Stimulated activated CD4-positive, alpha-beta T cell treated with anti-CD3 and anti-CD28 coated beads, Interleukin-1b, Interleukin-23, amount 100 ng/mL, for 1 hour (primary cell): ENCODE data around the gene CTU2.

ENCODE experiments used
- DNase-seq, 2 donors: peaks; one replicate each; pipeline ENCODE4 v3.0.0-alpha.2; 2020; ENCODE audit warnings: low read depth in 2 of 2

Gene CTU2

DNA sequence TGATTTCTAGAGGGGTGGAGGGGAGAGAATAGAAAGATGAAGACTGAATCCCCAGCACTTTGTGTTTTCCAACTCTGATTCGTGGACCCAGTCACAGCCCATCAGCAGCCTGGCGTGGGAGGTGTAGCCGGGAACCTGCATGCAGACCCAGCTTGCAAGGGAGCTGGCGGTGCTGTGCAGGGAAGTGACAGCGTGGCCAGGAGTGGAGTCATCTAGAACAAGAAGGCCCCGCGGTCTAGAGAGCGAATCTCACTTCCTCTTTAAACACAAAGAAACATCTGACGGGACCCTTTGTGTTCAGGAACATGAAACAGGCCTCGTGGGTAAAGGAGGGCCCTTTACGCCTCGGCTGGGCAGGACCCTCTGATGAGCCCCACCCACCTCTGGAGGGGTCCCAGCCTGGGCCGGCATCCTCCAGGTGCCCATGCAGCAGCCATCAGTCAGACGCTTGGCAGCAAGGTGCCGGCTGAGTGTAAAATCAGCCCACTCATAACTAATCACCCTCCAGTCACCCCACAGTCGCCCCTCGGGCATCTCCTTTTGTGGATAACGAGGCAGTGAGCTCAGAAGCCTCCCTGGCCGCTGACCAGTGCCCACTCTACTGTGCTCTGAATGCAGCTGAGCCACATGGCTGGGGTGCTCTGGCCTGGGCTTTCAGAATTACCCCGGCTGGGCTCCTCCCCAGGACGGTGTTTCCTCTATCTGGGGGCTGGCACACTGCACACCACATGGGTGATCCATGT is 24.4 kb upstream of the CTU2 start:
- DNase-seq = no peak

DNA sequence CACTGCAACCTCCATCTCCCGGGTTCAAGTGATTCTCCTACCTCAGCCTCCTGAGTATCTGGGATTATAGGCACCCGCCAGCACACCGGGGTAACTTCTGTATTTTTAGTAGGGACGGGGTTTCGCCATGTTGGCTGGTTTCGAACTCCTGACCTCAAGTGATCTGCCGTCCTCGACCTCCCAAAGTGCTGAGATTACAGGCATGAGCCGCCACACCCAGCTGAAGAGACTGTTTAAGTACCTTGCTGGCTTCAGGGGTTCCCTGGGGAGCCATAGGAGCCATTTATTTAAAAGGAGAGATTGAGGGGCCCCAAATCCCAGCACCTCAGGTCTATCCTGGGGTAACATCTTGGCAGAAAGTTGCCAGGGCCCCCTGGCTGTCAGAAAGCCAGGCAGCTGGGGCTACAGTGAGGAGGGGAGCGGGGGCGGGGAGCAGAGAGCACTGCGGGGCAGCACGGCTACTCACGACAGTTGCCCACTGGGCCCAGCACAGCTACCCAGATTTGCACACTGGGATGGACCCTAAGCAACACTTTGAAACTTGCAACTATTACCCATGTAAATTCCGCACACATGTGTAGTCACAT is 21.6 kb upstream of the CTU2 start:
- no peak for DNase-seq

DNA sequence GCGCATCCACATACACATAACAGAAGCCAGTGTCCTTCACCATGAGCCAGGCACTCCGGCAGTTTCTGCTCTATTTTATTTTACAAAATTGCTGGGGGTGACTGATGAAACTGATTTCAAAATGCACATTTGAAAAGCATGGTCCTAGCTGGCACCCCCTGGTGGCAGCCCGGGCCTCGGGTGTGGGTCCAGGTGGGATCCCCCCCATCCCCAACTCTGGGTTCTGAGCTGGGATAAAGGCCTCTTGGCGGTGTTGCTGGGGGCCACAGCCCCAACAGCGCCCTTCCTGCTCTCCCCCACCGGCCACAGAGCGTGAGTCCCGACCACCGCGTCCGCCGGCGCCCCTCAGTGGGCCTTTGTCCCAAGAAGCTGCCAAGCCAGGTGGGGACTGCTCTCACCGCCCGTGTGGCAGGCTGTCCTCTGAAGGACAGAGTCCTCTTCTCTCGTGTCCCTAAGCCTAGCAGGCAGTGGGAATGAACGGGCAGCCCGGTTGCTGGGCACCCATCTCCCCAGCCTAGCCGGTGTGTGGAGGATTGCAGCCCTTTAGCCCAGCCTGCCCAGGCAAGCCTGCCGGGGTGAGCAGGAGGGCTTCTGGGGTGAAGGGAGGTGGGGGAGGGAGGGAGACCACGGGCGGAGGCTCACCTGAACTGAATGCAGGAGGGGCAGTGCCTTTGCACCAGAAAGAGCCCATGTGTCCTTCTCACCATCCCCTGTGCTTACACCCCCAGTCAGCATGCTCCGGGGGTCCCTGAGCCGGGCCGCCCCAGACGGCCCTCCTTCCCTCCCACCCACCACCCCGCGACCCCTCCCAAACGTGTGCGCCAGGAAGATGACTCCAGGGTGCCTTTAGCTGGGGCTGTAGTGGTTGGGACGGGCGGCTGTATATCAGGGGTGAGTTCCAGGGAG is 20.9 kb upstream of the CTU2 start:
- peak; percentile 30 to 60 for DNase-seq

DNA sequence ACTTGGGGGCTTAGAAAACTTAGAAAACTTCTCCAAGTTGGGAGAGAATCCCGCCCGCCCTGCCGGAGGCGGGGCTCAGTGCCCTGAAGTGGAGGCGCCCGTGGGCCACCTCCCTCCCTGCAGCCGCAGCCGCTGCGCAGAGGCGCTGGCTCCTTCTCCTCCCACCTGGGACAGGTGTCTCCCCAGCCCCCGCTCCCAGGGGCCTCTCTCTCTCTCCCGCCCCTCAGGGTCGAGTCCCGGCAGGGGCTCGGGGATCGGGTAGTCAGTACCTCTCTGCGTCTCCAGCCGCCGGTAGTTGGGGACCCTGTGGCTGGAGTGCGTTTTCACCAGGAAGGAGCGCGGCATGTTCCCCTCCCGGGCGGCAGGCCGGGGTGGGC is 20.3 kb upstream of the CTU2 start:
- DNase-seq = no peak

DNA sequence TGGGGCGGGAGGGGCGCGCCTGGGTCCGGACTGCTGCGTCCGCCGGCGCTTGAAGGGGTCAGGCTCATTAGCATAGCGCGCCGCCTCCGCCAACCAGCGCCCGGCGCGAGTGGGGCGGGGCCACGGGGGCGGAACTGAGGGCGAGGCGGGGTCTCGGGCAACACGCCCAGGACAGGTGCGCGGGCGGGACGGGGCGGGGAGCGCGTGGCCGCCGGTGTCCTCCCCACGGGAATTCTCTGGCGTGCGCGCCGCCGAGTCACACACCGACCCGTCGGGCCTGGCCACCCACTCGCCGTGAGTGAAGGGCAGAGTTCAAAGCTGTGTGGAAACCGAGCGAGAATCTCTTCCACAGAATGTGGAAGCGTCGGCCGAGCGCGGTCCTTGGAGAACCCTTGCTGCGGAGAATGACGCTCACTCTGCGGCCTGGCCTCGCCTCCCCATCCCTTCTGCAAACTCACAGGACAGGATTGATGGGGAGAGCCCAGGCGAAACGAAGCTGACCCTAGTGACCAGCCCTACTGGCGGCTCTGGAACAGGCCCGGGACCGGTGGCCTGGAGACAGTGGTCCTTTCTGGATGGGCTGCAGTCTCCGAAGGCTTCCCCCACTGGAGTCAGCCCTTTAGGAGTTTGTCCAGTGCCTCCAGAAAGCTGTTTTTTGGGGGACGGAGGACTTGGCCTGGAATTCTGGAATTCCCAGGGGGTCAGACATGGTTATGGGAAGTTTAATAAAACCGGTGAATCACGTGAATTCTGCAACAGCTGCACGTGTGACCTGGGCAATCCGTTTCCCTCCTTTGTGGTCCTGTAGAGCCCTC is 19.7 kb upstream of the CTU2 start, which contains the start of gene SNAI3:
TSS of gene SNAI3 (minus strand) at position 69 of the 815 bp plus-strand sequence. CDS start 101 bp downstream, outside the sequence.
- DNase-seq = peak; percentile 46 to 79

DNA sequence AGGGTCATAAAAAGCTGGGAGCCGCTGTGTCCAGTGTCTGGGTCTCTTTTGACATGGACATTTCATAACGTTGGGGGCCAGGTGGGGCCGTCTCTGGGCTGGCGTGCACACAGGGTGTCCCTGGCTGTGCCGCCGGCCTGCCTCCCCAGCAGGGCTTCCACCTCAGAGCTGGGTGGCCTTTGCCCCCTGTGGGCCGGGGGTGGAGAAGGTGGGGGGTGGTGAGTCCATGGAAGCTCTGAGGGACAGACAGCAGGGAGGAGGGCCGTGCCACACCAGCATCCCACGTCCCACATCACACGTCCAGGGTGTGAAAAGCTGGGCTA is 19.1 kb upstream of the CTU2 start:
- no peak for DNase-seq

DNA sequence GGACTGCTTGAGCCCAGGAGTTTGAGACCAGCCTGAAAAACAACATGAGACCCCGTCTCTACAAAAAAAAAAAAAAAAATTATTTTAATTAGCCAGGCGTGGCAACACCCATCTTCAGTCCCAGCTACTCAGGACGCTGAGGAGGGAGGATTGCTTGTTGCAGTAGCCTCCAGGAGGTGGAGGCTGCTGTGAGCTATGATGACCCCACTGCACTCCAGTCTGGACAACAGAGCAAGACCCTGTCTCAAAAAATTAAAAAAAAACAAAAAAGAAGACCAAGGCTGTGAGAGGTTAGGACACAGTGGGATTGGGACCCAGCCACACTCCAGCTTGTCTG is 18.7 kb upstream of the CTU2 start:
- no peak for DNase-seq

DNA sequence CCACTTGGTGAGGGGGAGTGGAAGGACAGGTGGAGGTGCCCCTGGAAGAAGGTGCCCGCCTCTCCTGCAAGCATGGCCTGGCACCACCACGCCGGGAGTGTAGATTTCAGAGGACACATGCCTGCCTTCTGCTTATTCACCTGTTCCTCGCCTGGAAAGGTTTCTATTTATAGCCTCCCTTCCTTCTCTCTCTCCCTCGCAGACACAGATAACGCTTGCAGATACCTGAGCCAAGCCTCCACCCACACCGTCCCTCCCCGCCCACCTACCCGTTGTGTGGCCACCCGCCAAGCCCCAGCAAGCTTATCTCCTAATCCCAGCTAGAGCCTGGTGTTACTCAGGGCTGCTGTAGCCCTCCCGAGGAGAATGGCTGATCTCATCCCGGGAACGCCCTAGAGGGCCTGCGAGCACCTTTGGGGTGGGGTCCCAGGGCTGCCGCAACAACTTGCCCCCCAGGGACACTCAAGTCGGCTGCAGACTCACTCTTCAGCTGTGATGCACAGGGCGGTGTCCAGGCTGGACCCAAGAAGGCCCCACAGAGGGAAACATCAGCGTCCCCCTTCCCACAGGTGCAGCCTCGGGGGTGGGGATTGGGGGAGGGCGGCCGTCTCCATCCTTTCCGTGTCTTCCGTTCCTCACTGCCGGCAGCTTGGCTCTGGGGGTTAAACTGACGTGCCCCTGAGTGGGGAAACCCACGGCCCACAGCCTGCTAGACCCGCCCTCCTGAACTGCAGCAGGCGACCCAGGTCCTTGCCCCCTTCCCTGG is 18.1 kb upstream of the CTU2 start:
- DNase-seq = no peak

DNA sequence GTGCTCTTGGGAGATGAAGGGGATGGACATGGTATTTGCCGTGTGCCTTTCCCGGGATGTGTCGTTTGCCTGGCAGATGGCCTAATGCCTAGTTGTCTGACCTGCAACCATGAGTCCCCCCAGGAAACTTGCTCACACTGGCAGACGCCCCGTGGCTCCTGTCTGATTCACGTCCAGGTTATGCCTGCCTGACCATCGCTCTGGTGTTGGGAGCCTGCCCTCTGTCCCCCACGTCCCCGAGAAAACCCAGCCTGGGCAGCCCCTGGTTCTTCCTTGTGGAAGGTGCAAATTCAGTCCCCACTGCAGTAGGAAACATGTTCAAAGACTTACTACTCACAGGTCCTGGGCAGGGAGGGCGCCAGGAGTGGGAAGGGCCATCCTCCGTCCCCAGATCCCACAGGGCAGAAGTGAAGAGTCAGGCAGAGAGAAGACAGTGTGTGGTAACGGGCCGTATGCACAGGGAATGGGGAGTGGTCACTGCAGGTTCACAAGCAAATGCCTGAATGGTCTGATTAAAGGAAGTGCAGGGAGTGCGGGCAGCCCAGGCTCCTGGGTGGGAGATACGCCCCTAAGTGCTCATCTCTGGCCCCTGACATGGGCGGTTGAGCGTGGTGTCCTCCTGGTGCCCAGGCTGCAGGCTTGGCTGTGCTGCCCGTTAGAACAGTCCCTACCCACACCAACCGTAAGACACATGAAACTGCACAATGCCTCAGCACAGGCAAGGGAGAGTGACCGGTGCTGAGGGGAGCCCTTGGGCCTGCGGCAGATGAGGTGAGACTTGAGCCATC is 15.8 kb upstream of the CTU2 start:
- no peak for DNase-seq

DNA sequence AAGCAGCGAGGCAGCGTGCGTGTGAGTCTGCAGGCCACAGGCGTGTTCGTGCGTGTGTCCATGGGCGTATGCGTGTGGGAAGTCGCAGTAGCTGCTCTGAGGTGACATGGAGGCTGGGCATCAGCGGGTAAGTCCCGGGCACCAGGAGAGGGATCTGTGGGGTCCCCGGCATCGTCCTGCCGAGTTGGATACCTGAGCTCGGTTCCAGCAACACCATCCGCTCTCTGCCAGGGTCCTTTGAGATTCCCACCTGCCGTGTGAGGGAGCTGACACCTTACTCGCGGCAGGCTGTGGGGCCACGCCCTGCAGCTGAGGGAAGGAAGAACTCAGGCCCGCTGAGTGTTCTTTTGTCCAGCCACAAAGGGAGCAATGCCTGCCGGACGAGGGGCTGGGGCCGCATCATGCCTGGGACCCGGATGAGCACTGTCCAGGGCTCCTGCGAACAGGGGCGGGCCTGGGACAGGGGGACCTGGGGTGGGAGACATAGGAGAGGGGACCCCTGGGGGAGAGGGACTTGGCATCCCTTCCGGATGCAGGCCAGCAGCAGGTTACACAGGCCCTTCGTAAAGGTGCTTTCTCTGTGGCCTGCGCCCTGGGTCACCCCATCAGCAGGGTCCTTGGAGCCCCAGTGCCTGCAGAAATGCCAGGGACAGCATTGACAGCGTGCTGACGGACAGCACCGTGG is 15.0 kb upstream of the CTU2 start:
- no peak for DNase-seq

DNA sequence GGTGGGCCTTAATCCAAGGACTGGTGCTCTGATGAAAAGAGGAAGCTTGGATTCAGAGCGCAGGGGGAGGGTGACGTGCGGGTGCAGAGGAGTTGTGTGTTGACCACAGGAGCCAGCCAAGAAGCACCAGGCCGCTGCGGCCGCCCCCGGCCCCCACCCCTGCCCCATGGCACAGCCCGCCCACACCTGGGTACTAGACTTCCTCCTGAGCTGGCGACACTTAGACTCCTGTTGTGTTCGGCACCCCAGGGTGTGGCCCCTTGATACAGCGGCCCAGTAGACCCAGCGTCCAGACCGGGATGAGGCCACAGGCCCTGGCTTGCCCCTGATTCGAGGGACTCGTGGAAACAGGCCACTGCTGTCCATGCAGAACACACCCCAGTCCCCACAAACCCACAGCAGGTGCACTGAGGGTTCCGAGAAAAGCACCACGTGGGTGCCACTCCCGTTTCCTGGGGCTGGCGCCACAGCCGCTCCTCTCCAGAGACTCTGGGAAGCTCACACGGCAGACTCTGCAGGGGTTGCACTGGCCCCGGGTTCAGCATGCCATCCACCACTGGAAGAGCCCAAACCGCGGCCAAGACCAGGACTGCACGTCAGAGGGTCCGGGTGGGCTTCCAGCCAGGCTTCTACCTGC is 14.3 kb upstream of the CTU2 start:
- DNase-seq = no peak

DNA sequence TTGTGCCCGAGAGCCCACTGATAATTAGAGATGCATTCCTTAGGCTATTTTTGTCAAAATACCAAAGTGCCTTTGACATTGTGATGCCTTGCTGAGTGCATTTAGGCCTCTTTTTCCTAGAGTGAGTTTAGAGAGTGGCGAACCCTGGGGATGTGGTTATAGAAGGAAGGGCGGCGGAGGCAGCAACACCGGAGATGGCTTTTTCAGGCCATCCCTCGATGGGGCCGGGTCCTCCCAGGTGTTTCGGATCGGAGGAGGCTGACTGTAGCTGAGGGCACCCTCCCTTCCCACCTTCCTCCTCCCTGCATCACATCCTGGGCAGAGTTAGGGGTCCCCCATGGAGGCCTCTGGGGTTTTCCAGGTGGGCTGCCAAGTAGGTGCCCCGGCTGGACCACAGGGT is 13.4 kb upstream of the CTU2 start:
- no peak for DNase-seq

DNA sequence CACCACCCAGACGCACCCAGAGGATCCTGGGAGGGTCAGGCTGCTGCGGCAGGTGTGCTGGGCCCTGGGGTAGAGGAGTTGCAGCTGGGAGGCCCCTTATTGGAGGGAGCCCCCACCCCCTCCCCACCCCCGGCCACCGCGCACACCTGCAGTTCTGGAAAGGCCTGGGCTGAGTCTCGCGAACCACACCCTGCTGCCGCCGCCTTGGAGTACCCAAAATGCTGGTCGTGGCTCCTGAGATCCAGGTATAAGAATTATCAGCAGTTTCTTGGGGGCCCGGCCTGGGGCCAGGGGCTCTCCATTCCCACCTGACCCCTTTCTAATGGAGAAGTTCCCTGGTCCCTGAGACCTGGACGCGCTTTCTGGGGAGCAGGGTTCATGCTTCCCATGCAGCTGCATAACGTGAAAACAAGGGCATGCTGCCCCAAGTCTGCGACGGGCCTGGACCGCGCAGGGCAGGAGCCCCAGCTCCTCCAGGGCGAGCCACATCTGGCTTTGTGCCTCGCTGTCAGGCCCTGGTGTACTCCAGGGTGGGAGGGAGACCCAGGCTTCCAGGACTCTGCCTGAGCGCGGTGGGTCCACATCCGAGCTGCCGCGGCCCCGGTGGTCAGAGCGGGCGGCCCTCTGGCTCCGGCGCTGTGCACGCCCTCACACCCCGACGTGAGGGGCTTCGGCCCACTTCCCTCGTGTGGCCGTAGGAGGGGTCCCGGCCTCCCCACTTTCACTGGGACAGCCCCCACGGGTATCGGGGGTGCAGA is 12.7 kb upstream of the CTU2 start:
- DNase-seq = no peak

DNA sequence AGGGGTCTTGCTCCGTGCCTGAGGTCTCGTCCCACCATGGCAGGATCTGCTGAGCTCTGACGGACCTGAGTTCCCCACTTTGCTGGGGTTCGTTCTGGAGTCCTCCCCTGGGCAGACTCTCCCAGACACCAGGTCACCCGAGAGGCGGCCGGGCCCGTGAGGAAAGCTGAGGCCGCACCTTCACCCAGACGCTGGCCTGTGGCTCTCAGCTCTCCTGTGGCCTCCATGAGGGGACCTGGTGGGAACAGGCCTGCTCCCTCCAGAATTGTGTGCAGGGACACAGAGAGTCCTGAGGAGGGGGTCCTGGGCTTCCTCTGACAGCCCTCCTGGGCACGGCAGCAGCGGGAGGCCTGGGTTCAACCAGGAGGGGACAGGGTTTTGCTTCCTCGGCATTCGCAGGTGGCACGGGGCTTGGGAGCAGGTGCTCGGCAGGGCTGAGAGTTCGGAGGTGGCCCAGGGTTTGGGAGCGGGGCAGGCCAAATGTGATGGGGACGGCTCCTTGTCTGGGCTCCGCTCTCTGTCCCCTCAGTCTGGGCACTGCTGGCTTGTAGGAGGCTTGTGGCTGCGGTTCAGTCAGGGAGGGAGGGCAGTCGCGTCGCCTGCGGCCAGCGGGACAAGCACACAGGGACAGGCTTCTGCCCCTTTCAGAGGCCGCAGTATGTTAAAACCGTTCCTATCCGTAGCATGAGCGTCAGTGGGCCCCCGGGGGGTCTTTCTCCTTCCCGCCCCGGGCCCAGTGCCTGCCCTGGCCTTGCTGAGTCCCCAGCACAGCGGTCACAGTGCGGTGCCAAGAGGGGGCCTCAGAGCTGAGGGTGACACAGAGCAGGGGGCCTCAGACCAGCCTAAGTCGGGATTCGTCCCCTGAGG is 11.8 kb upstream of the CTU2 start:
- no peak for DNase-seq

DNA sequence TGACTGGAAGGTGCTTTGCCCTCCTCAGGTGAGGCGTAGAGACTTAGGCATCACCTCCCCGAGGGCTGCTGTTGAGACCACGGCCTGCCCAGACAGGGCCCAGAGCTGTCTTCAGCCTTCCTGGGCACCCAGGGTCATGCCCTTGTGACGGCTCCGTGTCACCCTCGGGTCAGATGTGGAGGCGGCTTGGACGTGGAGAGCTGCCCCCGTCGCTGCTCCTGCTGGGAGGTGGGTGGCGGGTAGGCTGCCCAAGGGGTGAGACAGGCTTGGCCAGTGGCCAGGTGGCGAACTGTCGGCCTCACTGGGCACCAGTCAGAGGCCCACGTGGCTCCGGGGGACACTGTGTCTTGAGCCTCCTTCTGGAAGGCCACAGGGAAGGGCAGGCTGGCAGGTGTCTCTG is 11.1 kb upstream of the CTU2 start:
- DNase-seq = no peak

DNA sequence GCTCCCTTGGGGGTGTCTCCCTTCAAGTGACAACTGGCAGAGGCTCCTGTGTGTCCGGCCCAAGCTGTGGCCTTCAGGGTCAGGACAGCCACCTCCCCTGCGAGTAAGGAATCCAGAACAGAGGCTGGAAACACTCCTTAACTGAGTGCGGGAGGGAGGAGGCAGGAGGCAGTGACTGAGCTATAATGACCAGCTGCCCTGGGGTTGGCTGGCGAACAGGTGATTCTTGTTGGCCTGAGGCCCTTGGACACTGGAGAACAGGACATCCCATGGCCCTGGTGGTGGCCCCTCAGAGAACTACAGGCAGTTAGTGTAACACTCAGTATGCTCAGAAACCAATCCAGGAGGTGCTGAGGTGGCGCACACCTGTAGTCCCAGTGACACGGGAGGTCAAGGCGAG is 10.6 kb upstream of the CTU2 start:
- no peak for DNase-seq

DNA sequence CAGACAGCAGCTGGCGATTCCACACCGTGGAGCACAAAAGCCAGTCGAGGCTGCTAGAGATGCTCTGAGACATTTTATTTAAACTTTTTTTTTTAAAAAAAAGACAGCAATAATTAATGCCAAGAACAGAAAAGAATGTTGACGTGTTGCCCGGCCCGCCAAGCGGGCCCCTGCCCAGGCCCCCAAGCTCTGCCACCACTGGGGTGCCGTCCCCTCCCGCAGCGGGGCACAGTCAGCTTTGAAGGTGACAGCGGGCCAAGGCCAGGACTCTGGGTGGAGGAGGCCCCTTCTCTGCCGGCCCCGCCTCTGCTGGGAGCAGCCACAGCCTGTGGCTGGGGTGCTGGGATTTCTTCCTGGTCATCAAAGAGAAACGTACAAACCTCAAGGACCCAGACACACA is 9.9 kb upstream of the CTU2 start:
- DNase-seq = no peak
